Measurements from ENCODE around the gene SINHCAF. TPM values are rescaled to one million over a fixed set of nuclear protein-coding genes. Genes with fewer than 3 reads are reported as not detected.
"Not testable (repeated sequence)": the region's sequence is repeated elsewhere in the genome, so short reads cannot be mapped to it uniquely, and the experiment has no call there.

SINHCAF gene
- total RNA-seq, 1 experiment from 2014 or later: 179 TPM

- ATAC-seq: no peak
- no peaks in the 10 kb centered on the region for H3K79me2 ChIP-seq (ENCODE audit: insufficient read depth, low read length)
- no peaks in the 10 kb centered on the region for H3K36me3 ChIP-seq (ENCODE audit: control insufficient read depth in 1 of 2, insufficient read depth in 2 of 2, low read length in 2 of 2)
- no peak overlapping the region for H3K27ac ChIP-seq (ENCODE audit: low read depth, low read length)
- H3K4me2 ChIP-seq (ENCODE audit: low read length): no peak overlapping the region
- H3K9me2 ChIP-seq (ENCODE audit: insufficient read depth): no peaks in the 10 kb centered on the region
- no peaks in the 10 kb centered on the region for H3K4me1 ChIP-seq (ENCODE audit: control insufficient read depth in 1 of 2, insufficient read depth in 2 of 2, low read length in 2 of 2)
- H2AFZ ChIP-seq (ENCODE audit: low read depth, low read length, poor library complexity, severe bottlenecking): no peak overlapping the region
- POLR2A ChIA-PET: no interaction called here
- BruUV-seq (replicated peaks): no TSS peak
- no peak overlapping the region for H3K4me3 ChIP-seq (replicated peaks in 1 of 2; ENCODE audit: low read depth in 1 of 2, low read length in 2 of 2)
- no peaks in the 10 kb centered on the region for H4K20me1 ChIP-seq (ENCODE audit: insufficient read depth)
- H3K9me3 ChIP-seq (ENCODE audit: control insufficient read depth in 1 of 2, insufficient read depth in 1 of 2, low read depth in 1 of 2, low read length in 2 of 2): no peaks in the 10 kb centered on the region
- intact Hi-C loops (cut with micrococcal nuclease): no loop called here
- CTCF ChIA-PET: interaction anchor here (2.5 kb wide), 1 partner anchor 14 kb away, joined by 13 read pairs; no protein-coding TSS in a partner anchor
- H3K9ac ChIP-seq (ENCODE audit: low read length): no peak overlapping the region
- H3K27me3 ChIP-seq (ENCODE audit: insufficient read depth, low read length): no peaks in the 10 kb centered on the region
- no peak for DNase-seq (ENCODE audit: low read depth, low spot score)
- no peak for TF ChIP-seq JUND (IDR thresholded peaks at IDR 0.05)
- TF ChIP-seq ZBTB33 (IDR thresholded peaks at IDR 0.05; ENCODE audit: extremely low read depth, insufficient replicate concordance, low read length): no peak
- RAD21 ChIA-PET (ENCODE audit: low non-redundant PET in 1 of 2, low total read pairs in 2 of 2, uncharacterized antibody in 2 of 2, unreplicated experiment in 2 of 2): no interaction called here
Observed at GRCh38 chr12:31257784-31258183, 68.2 kb downstream of the SINHCAF start.

- H3K27me3 ChIP-seq (ENCODE audit: insufficient read depth, low read length); H2AFZ ChIP-seq (ENCODE audit: low read depth, low read length, poor library complexity, severe bottlenecking); H3K9me3 ChIP-seq (ENCODE audit: control insufficient read depth in 1 of 2, insufficient read depth in 1 of 2, low read depth in 1 of 2, low read length in 2 of 2); H3K36me3 ChIP-seq (ENCODE audit: control insufficient read depth in 1 of 2, insufficient read depth in 2 of 2, low read length in 2 of 2); H3K4me2 ChIP-seq (ENCODE audit: low read length); DNase-seq (ENCODE audit: low read depth, low spot score); H3K4me1 ChIP-seq (ENCODE audit: control insufficient read depth in 1 of 2, insufficient read depth in 2 of 2, low read length in 2 of 2); H3K4me3 ChIP-seq (replicated peaks in 1 of 2; ENCODE audit: low read depth in 1 of 2, low read length in 2 of 2); H3K27ac ChIP-seq (ENCODE audit: low read depth, low read length); BruUV-seq (replicated peaks); POLR2A ChIA-PET; ATAC-seq; H4K20me1 ChIP-seq (ENCODE audit: insufficient read depth); H3K9me2 ChIP-seq (ENCODE audit: insufficient read depth); H3K79me2 ChIP-seq (ENCODE audit: insufficient read depth, low read length); H3K9ac ChIP-seq (ENCODE audit: low read length); RAD21 ChIA-PET (ENCODE audit: low non-redundant PET in 1 of 2, low total read pairs in 2 of 2, uncharacterized antibody in 2 of 2, unreplicated experiment in 2 of 2): not testable (repeated sequence)
- CTCF ChIA-PET: interaction anchor here (0.6 to 2.9 kb wide), 15 partner anchors 10 to 1060 kb away, joined by 3 to 24 read pairs (median 4); partner anchors contain the start of gene ETFBKMT
- intact Hi-C loops (cut with micrococcal nuclease): loop anchor here (1.0 kb wide), 1 partner anchor 384 kb away; no protein-coding TSS in a partner anchor
- 0 out of 2 replicates have a peak, but pooled peaks have one; percentile 13 for TF ChIP-seq RAD21 (IDR thresholded peaks at IDR 0.05; ENCODE audit: low read depth)
Observed at GRCh38 chr12:31251707-31252611, 74.0 kb downstream of the SINHCAF start.

All from HCT116 (cell line).